ENCODE data around the gene ZNF654.
"Not testable (repeated sequence)": the region's sequence is repeated elsewhere in the genome, so short reads cannot be mapped to it uniquely, and the experiment has no call there.

Gene ZNF654

DNA sequence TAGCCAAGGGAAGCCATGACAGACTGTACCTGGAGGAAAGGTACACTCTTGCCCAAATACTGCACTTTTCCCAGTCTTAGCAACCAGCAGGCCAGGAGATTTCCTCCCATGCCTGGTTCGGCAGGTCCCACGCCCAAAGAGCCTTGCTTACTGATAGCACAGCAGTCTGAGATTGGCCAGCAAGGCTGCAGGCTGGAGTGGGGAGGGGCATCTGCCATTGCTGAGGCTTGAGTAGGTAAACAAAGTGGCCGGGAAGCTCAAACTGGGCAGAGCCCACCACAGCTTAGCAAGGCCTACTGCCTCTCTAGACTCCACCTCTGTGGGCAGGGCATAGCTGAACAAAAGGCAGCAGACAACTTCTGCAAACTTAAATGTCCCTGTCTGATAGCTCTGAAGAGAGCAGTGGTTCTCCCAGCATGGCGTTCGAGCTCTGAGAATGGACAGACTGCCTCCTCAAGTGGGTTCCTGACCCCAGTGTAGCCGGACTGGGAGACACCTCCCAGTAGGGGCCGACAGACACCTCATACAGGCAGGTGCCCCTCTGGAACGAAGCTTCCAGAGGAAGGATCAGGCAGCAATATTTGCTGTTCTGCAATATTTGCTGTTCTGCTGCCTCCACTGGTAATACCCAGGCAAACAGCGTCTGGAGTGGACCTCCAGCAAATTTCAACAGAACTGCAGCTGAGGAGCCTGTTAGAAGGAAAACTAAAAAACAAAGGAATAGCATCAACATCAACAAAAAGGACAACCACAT is 123.3 kb downstream of the ZNF654 start:
- not testable (repeated sequence) for H3K27ac ChIP-seq (ENCODE audit: low read depth, low read length); H3K36me3 ChIP-seq (ENCODE audit: control insufficient read depth in 5 of 5, insufficient read depth in 5 of 5, low read length in 5 of 5); H3K9me3 ChIP-seq (ENCODE audit: control insufficient read depth in 5 of 5, low read length in 5 of 5); H3K9ac ChIP-seq (ENCODE audit: low read length in 5 of 5); H3K4me1 ChIP-seq (ENCODE audit: control insufficient read depth in 5 of 5, insufficient read depth in 5 of 5, low read length in 5 of 5); H3K27me3 ChIP-seq (ENCODE audit: control insufficient read depth in 5 of 5, insufficient read depth in 4 of 5, low read length in 5 of 5); H3K4me3 ChIP-seq (ENCODE audit: low read depth in 1 of 5, low read length in 5 of 5)

- H3K27me3 ChIP-seq (ENCODE audit: control insufficient read depth in 5 of 5, insufficient read depth in 4 of 5, low read length in 5 of 5), result no peaks in the 10 kb centered on the region
- H3K9me3 ChIP-seq (ENCODE audit: control insufficient read depth in 5 of 5, low read length in 5 of 5), result no peaks in the 10 kb centered on the region
- no peak overlapping the region for H3K9ac ChIP-seq (ENCODE audit: low read length in 5 of 5)
- no peak overlapping the region for H3K27ac ChIP-seq (ENCODE audit: low read depth, low read length)
- no peaks in the 10 kb centered on the region for H3K36me3 ChIP-seq (ENCODE audit: control insufficient read depth in 5 of 5, insufficient read depth in 5 of 5, low read length in 5 of 5)
- H3K4me3 ChIP-seq (ENCODE audit: low read depth in 1 of 5, low read length in 5 of 5), result no peak overlapping the region
- H3K4me1 ChIP-seq (ENCODE audit: control insufficient read depth in 5 of 5, insufficient read depth in 5 of 5, low read length in 5 of 5), result no peaks in the 10 kb centered on the region
These were observed 129.4 kb downstream of the ZNF654 start for GRCh38 chr3:88188436-88188835.

DNA sequence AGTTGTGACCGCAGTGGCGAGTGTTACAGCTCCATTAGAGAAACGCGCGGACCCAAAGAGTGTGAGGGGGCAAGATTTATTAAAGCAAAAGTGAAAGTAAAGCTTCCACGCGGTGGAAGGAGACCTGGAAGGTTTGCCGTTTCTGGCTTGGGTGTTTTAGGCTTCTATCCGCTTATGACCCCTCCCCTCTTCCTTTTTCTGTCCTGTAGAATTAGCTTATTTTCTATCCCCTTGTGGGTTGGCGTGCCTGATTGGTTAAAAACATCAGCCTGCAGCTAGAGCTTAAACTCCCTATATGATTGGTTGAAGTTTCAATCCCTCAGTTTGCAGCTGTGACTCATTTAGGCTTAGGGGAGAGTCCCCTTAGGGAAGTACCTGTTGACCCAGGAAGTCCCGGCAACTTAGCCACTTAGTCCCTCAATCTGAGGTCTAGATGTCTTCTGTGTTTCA is 130.3 kb downstream of the ZNF654 start:
- Histone ChIP-seq H3K36me3 (ENCODE audit: control insufficient read depth in 5 of 5, insufficient read depth in 5 of 5, low read length in 5 of 5) (no peaks in the 10 kb centered on the region), H3K27me3 (ENCODE audit: control insufficient read depth in 5 of 5, insufficient read depth in 4 of 5, low read length in 5 of 5) (no peaks in the 10 kb centered on the region), H3K27ac (ENCODE audit: low read depth, low read length) (no peak overlapping the region), H3K4me1 (ENCODE audit: control insufficient read depth in 5 of 5, insufficient read depth in 5 of 5, low read length in 5 of 5) (no peaks in the 10 kb centered on the region), H3K9me3 (ENCODE audit: control insufficient read depth in 5 of 5, low read length in 5 of 5) (no peaks in the 10 kb centered on the region), H3K4me3 (ENCODE audit: low read depth in 1 of 5, low read length in 5 of 5) (no peak overlapping the region), H3K9ac (ENCODE audit: low read length in 5 of 5) (no peak overlapping the region)

GRCh38 chr3:88191872-88192409 is 132.9 kb downstream of the ZNF654 start:
- no peak overlapping the region for H3K27ac ChIP-seq (ENCODE audit: low read depth, low read length)
- H3K9ac ChIP-seq (ENCODE audit: low read length in 5 of 5), result no peak overlapping the region
- no peaks in the 10 kb centered on the region for H3K36me3 ChIP-seq (ENCODE audit: control insufficient read depth in 5 of 5, insufficient read depth in 5 of 5, low read length in 5 of 5)
- no peaks in the 10 kb centered on the region for H3K27me3 ChIP-seq (ENCODE audit: control insufficient read depth in 5 of 5, insufficient read depth in 4 of 5, low read length in 5 of 5)
- H3K9me3 ChIP-seq (ENCODE audit: control insufficient read depth in 5 of 5, low read length in 5 of 5), result no peaks in the 10 kb centered on the region
- no peak overlapping the region for H3K4me3 ChIP-seq (ENCODE audit: low read depth in 1 of 5, low read length in 5 of 5)
- H3K4me1 ChIP-seq (ENCODE audit: control insufficient read depth in 5 of 5, insufficient read depth in 5 of 5, low read length in 5 of 5), result no peaks in the 10 kb centered on the region

GRCh38 chr3:88192631-88193030 is 133.6 kb downstream of the ZNF654 start:
- Histone ChIP-seq H3K4me1 (ENCODE audit: control insufficient read depth in 5 of 5, insufficient read depth in 5 of 5, low read length in 5 of 5) (no peaks in the 10 kb centered on the region), H3K27ac (ENCODE audit: low read depth, low read length) (no peak overlapping the region), H3K36me3 (ENCODE audit: control insufficient read depth in 5 of 5, insufficient read depth in 5 of 5, low read length in 5 of 5) (no peaks in the 10 kb centered on the region), H3K9me3 (ENCODE audit: control insufficient read depth in 5 of 5, low read length in 5 of 5) (no peaks in the 10 kb centered on the region), H3K9ac (ENCODE audit: low read length in 5 of 5) (no peak overlapping the region), H3K27me3 (ENCODE audit: control insufficient read depth in 5 of 5, insufficient read depth in 4 of 5, low read length in 5 of 5) (no peaks in the 10 kb centered on the region), H3K4me3 (ENCODE audit: low read depth in 1 of 5, low read length in 5 of 5) (no peak overlapping the region)

Data from subcutaneous abdominal adipose tissue (tissue), 5 donors.